Panc1 (cell line): Measurements from ENCODE around the gene KIF26B. TPM values are rescaled to one million over a fixed set of nuclear protein-coding genes. Genes with fewer than 3 reads are reported as not detected.

ENCODE experiments used
- ATAC-seq: fragments of 200-7000 bp; cut with Tn5 transposase; 2 replicates; pipeline ENCODE4 v1.9.1; 2020; ENCODE audit warnings: mild to moderate bottlenecking, moderate library complexity
- BruUV-seq: library from RNA; stranded (reverse); fragments of 400-500 nt; replicated peaks from 2 replicates; lab custom pipeline; 2021; lab: Mats Ljungman, UMichigan
- CTCF ChIA-PET: fragments of 300-600 bp; sonication (Branson Sonifier 250); formaldehyde crosslinking; loops from one replicate; lab custom pipeline; 2022; ENCODE audit warnings: antibody characterized with exemption; lab: Charles Lee
- POLR2A ChIA-PET: fragments of 300-600 bp; sonication (Branson Sonifier 250); formaldehyde crosslinking; loops from one replicate; lab custom pipeline; 2022; ENCODE audit warnings: antibody characterized with exemption; lab: Charles Lee
- DNase-seq: peaks from one replicate; pipeline ENCODE4 v3.0.0-alpha.2; 2010; ENCODE audit warnings: low read depth, low spot score
- H3K27ac ChIP-seq: 2 replicates; pipeline ENCODE4 v1.5.1; 2011; ENCODE audit warnings: mild to moderate bottlenecking, low read length, inconsistent platforms
- H3K27me3 ChIP-seq: fragments of 200-500 bp; sonication (Bioruptor generic); 2 replicates; pipeline ENCODE4 v1.6.0; 2014; ENCODE audit warnings: low read length, inconsistent platforms; ENCODE audit not compliant: control insufficient read depth, insufficient read depth
- H3K36me3 ChIP-seq: fragments of 200-500 bp; sonication (Bioruptor generic); 2 replicates; pipeline ENCODE4 v1.5.1; 2014; ENCODE audit warnings: inconsistent platforms, mild to moderate bottlenecking, low read length, moderate library complexity; ENCODE audit not compliant: control insufficient read depth, insufficient read depth
- H3K4me1 ChIP-seq: 2 replicates; pipeline ENCODE4 v1.5.1; 2011; ENCODE audit warnings: inconsistent platforms, mild to moderate bottlenecking, low read length, moderate library complexity; ENCODE audit not compliant: control insufficient read depth, insufficient read depth
- H3K4me3 ChIP-seq, 2 experiments: 2 replicates each; pipeline ENCODE4 v1.5.1; 2011 to 2012; ENCODE audit warnings: low read depth in 2 of 2, low read length in 2 of 2, mild to moderate bottlenecking in 2 of 2, inconsistent platforms in 1 of 2, moderate library complexity in 1 of 2
- H3K9me3 ChIP-seq: fragments of 200-500 bp; sonication (Bioruptor generic); 2 replicates; pipeline ENCODE4 v1.5.1; 2014; ENCODE audit warnings: low read depth, mild to moderate bottlenecking, inconsistent platforms, low read length, moderate library complexity; ENCODE audit not compliant: control insufficient read depth, insufficient read depth
- POLR2AphosphoS5 ChIP-seq: IDR thresholded peaks from 2 replicates; pipeline ENCODE4 v1.6.1; 2012; ENCODE audit warnings: mild to moderate bottlenecking, low read depth, low read length, moderate library complexity
- SIN3A ChIP-seq: IDR thresholded peaks from 2 replicates; pipeline ENCODE4 v1.6.1; 2012; ENCODE audit warnings: low read depth, mild to moderate bottlenecking, low read length, moderate library complexity, borderline replicate concordance; ENCODE audit not compliant: insufficient read depth
- TCF7L2 ChIP-seq: IDR thresholded peaks from 2 replicates; pipeline ENCODE4 v1.6.1; 2011; ENCODE audit warnings: mild to moderate bottlenecking, low read depth, low read length, inconsistent platforms
- in situ Hi-C: cut with HindIII; loops from 2 replicates; pipeline ENCODE4 v1.10.0; 2016; ENCODE audit warnings: low sequenced_read_pairs, low pct_unique_long_range_greater_than_20kb
- intact Hi-C: fragments of 100-400 bp; cut with micrococcal nuclease; formaldehyde crosslinking; loops from one replicate; pipeline ENCODE4 v1.10.0; 2022; ENCODE audit not compliant: unreplicated experiment
- total RNA-seq: library from RNA; stranded (reverse); gene quantifications from one replicate; pipeline ENCODE4 v1.2.1, GENCODE V29; 2021; ENCODE audit not compliant: unreplicated experiment
- TF ChIP-seq, protein P1 (sequence below), 2 experiments: IDR thresholded peaks; 2 replicates each; pipeline ENCODE4 v1.6.1; 2011 to 2012; ENCODE audit warnings: low read depth in 2 of 2, control low read depth in 1 of 2, low read length in 1 of 2, mild to moderate bottlenecking in 1 of 2, moderate library complexity in 1 of 2; ENCODE audit not compliant: insufficient read depth in 1 of 2
- TF ChIP-seq, protein P2 (sequence below): fragments of 450-650 bp; IDR thresholded peaks from 2 replicates; pipeline ENCODE4 v1.5.1; 2017; ENCODE audit warnings: mild to moderate bottlenecking

The KIF26B gene
- total RNA-seq, 1 experiment from 2014 or later, result 0.33 TPM

GRCh38 chr1:245198748-245199516 lies 44.1 kb downstream of the KIF26B start:
- CTCF ChIA-PET, result no interaction called here
- ATAC-seq, result no peak
- Histone ChIP-seq H3K27ac (no peak overlapping the region), H3K4me1 (no peaks in the 10 kb centered on the region), H3K4me3 (no peak overlapping the region), H3K9me3 (no peaks in the 10 kb centered on the region), H3K27me3 (no peaks in the 10 kb centered on the region), H3K36me3 (no peaks in the 10 kb centered on the region)
- in situ Hi-C loops, result no loop called here
- POLR2A ChIA-PET, result no interaction called here
- intact Hi-C loops, result no loop called here
- no TSS peak for BruUV-seq
- TF ChIP-seq, protein P1, sequence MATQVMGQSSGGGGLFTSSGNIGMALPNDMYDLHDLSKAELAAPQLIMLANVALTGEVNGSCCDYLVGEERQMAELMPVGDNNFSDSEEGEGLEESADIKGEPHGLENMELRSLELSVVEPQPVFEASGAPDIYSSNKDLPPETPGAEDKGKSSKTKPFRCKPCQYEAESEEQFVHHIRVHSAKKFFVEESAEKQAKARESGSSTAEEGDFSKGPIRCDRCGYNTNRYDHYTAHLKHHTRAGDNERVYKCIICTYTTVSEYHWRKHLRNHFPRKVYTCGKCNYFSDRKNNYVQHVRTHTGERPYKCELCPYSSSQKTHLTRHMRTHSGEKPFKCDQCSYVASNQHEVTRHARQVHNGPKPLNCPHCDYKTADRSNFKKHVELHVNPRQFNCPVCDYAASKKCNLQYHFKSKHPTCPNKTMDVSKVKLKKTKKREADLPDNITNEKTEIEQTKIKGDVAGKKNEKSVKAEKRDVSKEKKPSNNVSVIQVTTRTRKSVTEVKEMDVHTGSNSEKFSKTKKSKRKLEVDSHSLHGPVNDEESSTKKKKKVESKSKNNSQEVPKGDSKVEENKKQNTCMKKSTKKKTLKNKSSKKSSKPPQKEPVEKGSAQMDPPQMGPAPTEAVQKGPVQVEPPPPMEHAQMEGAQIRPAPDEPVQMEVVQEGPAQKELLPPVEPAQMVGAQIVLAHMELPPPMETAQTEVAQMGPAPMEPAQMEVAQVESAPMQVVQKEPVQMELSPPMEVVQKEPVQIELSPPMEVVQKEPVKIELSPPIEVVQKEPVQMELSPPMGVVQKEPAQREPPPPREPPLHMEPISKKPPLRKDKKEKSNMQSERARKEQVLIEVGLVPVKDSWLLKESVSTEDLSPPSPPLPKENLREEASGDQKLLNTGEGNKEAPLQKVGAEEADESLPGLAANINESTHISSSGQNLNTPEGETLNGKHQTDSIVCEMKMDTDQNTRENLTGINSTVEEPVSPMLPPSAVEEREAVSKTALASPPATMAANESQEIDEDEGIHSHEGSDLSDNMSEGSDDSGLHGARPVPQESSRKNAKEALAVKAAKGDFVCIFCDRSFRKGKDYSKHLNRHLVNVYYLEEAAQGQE (IDR thresholded peaks at IDR 0.05; ENCODE audit: insufficient read depth in 1 of 2, low read depth in 2 of 2, low read length in 1 of 2), result no peak
- no peak for TF ChIP-seq SIN3A
- TF ChIP-seq, protein P2, sequence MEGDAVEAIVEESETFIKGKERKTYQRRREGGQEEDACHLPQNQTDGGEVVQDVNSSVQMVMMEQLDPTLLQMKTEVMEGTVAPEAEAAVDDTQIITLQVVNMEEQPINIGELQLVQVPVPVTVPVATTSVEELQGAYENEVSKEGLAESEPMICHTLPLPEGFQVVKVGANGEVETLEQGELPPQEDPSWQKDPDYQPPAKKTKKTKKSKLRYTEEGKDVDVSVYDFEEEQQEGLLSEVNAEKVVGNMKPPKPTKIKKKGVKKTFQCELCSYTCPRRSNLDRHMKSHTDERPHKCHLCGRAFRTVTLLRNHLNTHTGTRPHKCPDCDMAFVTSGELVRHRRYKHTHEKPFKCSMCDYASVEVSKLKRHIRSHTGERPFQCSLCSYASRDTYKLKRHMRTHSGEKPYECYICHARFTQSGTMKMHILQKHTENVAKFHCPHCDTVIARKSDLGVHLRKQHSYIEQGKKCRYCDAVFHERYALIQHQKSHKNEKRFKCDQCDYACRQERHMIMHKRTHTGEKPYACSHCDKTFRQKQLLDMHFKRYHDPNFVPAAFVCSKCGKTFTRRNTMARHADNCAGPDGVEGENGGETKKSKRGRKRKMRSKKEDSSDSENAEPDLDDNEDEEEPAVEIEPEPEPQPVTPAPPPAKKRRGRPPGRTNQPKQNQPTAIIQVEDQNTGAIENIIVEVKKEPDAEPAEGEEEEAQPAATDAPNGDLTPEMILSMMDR, result no peak
- TF ChIP-seq POLR2AphosphoS5, result no peak
- TF ChIP-seq TCF7L2, result no peak
- DNase-seq, result no peak

GRCh38 chr1:245200146-245200545 lies 45.4 kb downstream of the KIF26B start:
- ATAC-seq (no peak), DNase-seq (no peak)
- POLR2A ChIA-PET, result no interaction called here
- Histone ChIP-seq H3K27me3 (no peaks in the 10 kb centered on the region), H3K4me3 (no peak overlapping the region), H3K27ac (no peak overlapping the region), H3K9me3 (no peaks in the 10 kb centered on the region), H3K4me1 (no peaks in the 10 kb centered on the region), H3K36me3 (no peaks in the 10 kb centered on the region)
- in situ Hi-C loops, result no loop called here
- no TSS peak for BruUV-seq
- no peak for TF ChIP-seq SIN3A
- no peak for TF ChIP-seq TCF7L2
- TF ChIP-seq, protein P2, result no peak
- TF ChIP-seq, protein P1 (IDR thresholded peaks at IDR 0.05; ENCODE audit: insufficient read depth in 1 of 2, low read depth in 2 of 2, low read length in 1 of 2), result no peak
- no peak for TF ChIP-seq POLR2AphosphoS5
- CTCF ChIA-PET, result no interaction called here
- intact Hi-C loops, result no loop called here
